Right lobe of liver (tissue), 4 donors: Measurements from ENCODE around the gene HIF3A.

ENCODE experiments used
- CTCF ChIP-seq, 4 donors: fragments of 200-600 bp in 3 of 4; fragments of 450-650 bp in 1 of 4; IDR thresholded peaks; one replicate each; pipeline versions ENCODE4 v1.5.1 to v1.8.0; 2016 to 2022; ENCODE audit warnings: antibody characterized with exemption in 4 of 4, mild to moderate bottlenecking in 2 of 4
- POLR2A ChIP-seq: fragments of 450-650 bp; IDR thresholded peaks from one replicate; pipeline ENCODE4 v1.6.1; 2017; ENCODE audit warnings: antibody characterized with exemption, mild to moderate bottlenecking
- donor health status: DM: no; HTN: no; CAD: no.
- donor health status: DM: no; HTN: no; CAD: no.
- donor health status: DM: no; HTN: yes; CAD: no.

DNA sequence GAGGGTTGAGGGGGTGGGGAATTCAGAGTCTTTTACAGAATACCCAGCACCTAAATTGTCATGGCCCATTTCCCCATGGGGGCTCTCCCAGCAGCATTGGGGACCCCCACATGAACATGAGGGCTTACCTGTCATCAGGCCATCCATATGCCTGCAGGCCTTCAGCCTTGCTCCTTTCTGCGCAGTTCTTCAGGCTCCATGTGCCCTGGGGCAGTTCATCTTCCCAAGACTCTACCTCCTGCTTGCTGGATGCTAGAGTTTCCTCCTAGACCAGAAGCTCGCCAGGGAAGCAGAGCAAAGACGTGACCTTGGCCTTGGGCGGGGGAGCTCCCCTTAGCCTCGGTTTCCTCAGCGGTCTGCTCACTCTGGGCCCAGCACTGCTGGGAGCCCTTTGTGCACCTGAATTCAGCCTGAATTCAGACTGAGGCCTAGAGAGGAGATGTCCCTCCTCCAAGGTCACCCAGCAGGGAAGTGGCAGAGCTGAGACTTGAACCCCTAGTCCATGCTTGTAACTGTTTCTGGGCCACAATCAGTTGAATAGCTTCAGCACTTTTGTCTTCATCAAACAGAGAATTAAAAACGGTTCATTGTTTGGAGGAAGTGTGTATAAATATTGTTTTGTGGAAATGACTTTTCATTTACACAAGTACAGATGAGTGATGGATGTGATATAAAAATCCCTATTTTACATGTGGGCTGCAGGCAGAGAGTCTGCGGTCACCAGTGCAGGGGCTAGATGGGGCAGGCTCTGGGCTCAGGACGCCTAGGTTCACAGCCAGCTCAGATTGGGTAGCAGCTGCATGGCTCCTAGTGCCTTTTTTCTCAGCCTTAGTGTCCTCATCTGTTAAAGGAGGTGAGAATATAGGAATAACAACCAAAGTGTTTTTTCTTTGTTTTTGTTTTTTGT lies 59.6 kb downstream of the HIF3A start:
- no peak for TF ChIP-seq POLR2A
- no peak for TF ChIP-seq CTCF (IDR thresholded peaks at IDR 0.05)
